MCF 10A (cell line): ENCODE results near the gene GTF2B. TPM values are rescaled to one million over a fixed set of nuclear protein-coding genes. Genes with fewer than 3 reads are reported as not detected.

Experiments used
- BruUV-seq: library from RNA; stranded (reverse); fragments of 400-500 nt; replicated peaks from 2 replicates; lab custom pipeline; 2021; lab: Mats Ljungman, UMichigan
- CTCF ChIA-PET: fragments of 300-600 bp; sonication (Branson Sonifier 250); formaldehyde crosslinking; extraction: SDS; loops from one replicate; lab custom pipeline; 2021; ENCODE audit warnings: antibody characterized with exemption, inconsistent platforms; lab: Yijun Ruan, JAX
- POLR2A ChIA-PET: fragments of 300-600, 350-650 bp; sonication (Branson Sonifier 250); formaldehyde crosslinking; extraction: SDS; loops from one replicate; lab custom pipeline; 2020; ENCODE audit warnings: antibody characterized with exemption, inconsistent platforms; lab: Yijun Ruan, JAX
- DNase-seq: peaks from one replicate; pipeline ENCODE4 v3.0.0-alpha.2; 2018; ENCODE audit not compliant: unreplicated experiment
- H3K27ac Mint-ChIP-seq: one replicate; pipeline ENCODE4 v1.8.0; 2022; ENCODE audit warnings: mild to moderate bottlenecking, low read depth, mixed read lengths; ENCODE audit not compliant: unreplicated experiment
- H3K27me3 Mint-ChIP-seq: one replicate; pipeline ENCODE4 v1.8.0; 2022; ENCODE audit warnings: mixed read lengths; ENCODE audit not compliant: insufficient read depth, unreplicated experiment
- H3K36me3 Mint-ChIP-seq: one replicate; pipeline ENCODE4 v1.8.0; 2022; ENCODE audit warnings: mild to moderate bottlenecking, moderate library complexity, mixed read lengths; ENCODE audit not compliant: insufficient read depth, unreplicated experiment
- H3K4me1 Mint-ChIP-seq: one replicate; pipeline ENCODE4 v1.8.0; 2022; ENCODE audit warnings: mixed read lengths; ENCODE audit not compliant: insufficient read depth, unreplicated experiment
- H3K4me3 Mint-ChIP-seq: one replicate; pipeline ENCODE4 v1.8.0; 2022; ENCODE audit warnings: mild to moderate bottlenecking, moderate library complexity, mixed read lengths; ENCODE audit not compliant: unreplicated experiment
- H3K9me3 Mint-ChIP-seq: one replicate; pipeline ENCODE4 v1.8.0; 2022; ENCODE audit warnings: mixed read lengths; ENCODE audit not compliant: unreplicated experiment
- CTCF ChIP-seq: fragments of 200-600 bp; IDR thresholded peaks from one replicate; pipeline ENCODE4 v1.8.0; 2022; ENCODE audit warnings: antibody characterized with exemption, mild to moderate bottlenecking; ENCODE audit not compliant: unreplicated experiment
- intact Hi-C: fragments of 100-400 bp; cut with micrococcal nuclease; formaldehyde crosslinking; loops from 2 replicates; pipeline ENCODE4 v1.14.1; 2022
- total RNA-seq: library from RNA; stranded (reverse); gene quantifications from 2 replicates; pipeline ENCODE4 v1.2.3, GENCODE V29; 2022

The GTF2B gene
- total RNA-seq, 1 experiment from 2014 or later: 18.8 TPM

DNA sequence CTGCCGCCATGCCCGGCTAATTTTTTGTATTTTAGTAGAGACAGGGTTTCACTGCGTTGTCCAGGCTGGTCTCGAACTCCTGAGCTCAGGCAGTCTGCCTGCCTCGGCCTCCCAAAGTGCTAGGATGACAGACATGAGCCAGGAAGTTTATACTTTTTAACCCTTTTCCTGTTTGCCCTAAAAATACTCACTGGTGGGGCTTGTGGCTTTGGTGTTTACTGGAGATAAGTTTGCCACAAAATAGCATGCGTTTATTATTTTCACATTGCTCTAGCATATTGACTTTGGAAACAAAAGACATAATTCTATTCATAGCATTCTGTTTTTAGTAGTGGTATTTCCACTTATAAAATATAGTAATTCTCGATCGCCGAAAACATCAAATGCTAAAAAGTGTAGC, 19.8 kb upstream of the GTF2B start:
- DNase-seq: no peak
- intact Hi-C loops: no loop called here
- no peak for TF ChIP-seq CTCF
- H3K4me3 Mint-ChIP-seq: no peak overlapping the region
- H3K9me3 Mint-ChIP-seq: peaks cover 8% of the 10 kb centered on the region
- peaks cover 2% of the 10 kb centered on the region for H3K27me3 Mint-ChIP-seq
- H3K36me3 Mint-ChIP-seq: peaks cover 4% of the 10 kb centered on the region
- ChIA-PET CTCF (no interaction called here), POLR2A (no interaction called here)
- BruUV-seq: no TSS peak
- no peak overlapping the region for H3K27ac Mint-ChIP-seq
- H3K4me1 Mint-ChIP-seq: no peaks in the 10 kb centered on the region

DNA sequence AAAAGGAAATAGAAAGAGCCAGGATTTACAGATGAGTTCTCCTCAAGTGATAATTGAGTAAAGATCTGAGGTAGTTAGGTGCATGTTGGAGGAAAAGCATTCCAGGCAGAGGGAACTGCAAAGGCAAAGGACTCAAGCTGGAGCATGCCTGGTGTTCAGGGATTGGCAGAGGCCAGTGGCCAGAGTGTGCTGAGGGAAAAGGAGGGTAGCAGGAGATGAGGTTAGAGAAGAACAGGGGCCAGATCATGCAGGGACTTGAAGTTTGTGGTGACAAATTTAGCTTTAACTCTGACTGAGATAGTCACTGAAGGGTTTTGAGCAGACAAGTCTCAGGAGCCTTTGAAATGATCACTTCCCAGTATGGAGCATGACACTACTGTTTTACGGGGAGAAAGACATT, 19.0 kb upstream of the GTF2B start:
- no peaks in the 10 kb centered on the region for H3K4me1 Mint-ChIP-seq
- no peak overlapping the region for H3K27ac Mint-ChIP-seq
- intact Hi-C loops: no loop called here
- ChIA-PET CTCF (interaction anchor here (0.5 to 1.0 kb wide), 2 partner anchors 9 to 667 kb away, joined by 3 to 4 read pairs; no protein-coding TSS in a partner anchor), POLR2A (no interaction called here)
- no peak for DNase-seq
- H3K36me3 Mint-ChIP-seq: peaks cover 4% of the 10 kb centered on the region
- H3K9me3 Mint-ChIP-seq: peaks cover 4% of the 10 kb centered on the region
- no peak for TF ChIP-seq CTCF
- no peak overlapping the region for H3K4me3 Mint-ChIP-seq
- no TSS peak for BruUV-seq
- H3K27me3 Mint-ChIP-seq: no peaks in the 10 kb centered on the region

DNA sequence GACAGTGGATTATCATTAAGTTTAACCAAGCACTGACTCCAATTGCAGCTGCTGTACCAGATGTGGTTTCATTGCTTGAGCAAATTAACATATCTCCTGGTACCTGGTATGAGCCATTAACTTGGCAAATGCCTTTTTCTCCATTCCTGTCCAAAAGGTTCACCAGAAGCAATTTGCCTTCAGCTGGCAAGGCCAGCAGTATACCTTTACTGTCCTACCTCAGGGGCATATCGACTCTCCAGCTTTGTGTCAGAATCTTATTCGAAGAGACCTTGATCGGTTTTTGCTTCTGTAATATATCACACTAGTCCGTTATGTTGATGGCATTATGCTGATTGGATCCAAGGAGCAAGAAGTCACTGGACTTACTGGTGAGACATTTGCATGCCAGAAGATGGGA, 9.5 kb upstream of the GTF2B start:
- no TSS peak for BruUV-seq
- POLR2A ChIA-PET: interaction anchor here (1.3 kb wide), 1 partner anchor 9 kb away, joined by 3 read pairs; no protein-coding TSS in a partner anchor

GRCh38 chr1:88897070-88897730, 5.8 kb upstream of the GTF2B start:
- Mint-ChIP-seq H3K4me1 (peaks cover 6% of the 10 kb centered on the region), H3K27ac (no peak overlapping the region), H3K27me3 (no peaks in the 10 kb centered on the region), H3K36me3 (no peaks in the 10 kb centered on the region), H3K9me3 (no peaks in the 10 kb centered on the region), H3K4me3 (no peak overlapping the region)
- intact Hi-C loops: no loop called here
- CTCF ChIA-PET: no interaction called here
- no TSS peak for BruUV-seq
- POLR2A ChIA-PET: no interaction called here
- DNase-seq: no peak
- TF ChIP-seq CTCF: no peak

More for the DNA sequence above, 9.5 kb upstream of the GTF2B start:
- Mint-ChIP-seq H3K4me1 (no peaks in the 10 kb centered on the region), H3K27me3 (no peaks in the 10 kb centered on the region), H3K36me3 (no peaks in the 10 kb centered on the region), H3K4me3 (no peak overlapping the region), H3K27ac (no peak overlapping the region), H3K9me3 (no peaks in the 10 kb centered on the region)
- no peak for TF ChIP-seq CTCF
- no peak for DNase-seq
- CTCF ChIA-PET: interaction anchor here (0.7 to 1.7 kb wide), 3 partner anchors 24 to 245 kb away, joined by 3 to 7 read pairs (median 4); no protein-coding TSS in a partner anchor
- intact Hi-C loops: no loop called here
